GM19351 (cell line): ENCODE results near the gene CUL4A.
"Not testable (repeated sequence)": the region's sequence is repeated elsewhere in the genome, so short reads cannot be mapped to it uniquely, and the experiment has no call there.

Source experiments
- ATAC-seq: cut with Tn5 transposase; IDR thresholded peaks from one replicate; pipeline ENCODE4 v1.9.1; 2021; ENCODE audit warnings: mild to moderate bottlenecking, moderate library complexity; ENCODE audit not compliant: unreplicated experiment

Gene CUL4A

DNA sequence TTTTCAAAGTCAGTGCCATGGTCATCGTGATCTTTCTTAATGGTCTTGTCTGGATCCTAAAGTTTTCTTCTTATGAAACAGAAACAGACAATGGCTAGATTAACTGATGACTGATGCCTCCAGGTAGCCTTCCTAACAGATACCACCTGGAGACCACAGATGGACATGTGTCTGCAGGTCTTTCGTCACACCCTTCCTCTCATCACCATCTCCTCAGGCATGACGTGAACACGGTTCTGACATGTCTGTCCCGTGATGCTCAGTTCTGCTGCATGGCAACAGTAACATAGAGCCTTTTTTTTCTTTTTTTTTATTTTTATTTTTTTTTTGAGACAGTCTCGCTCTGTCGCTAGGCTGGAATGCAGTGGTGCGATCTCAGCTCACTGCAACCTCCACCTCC, 74.5 kb downstream of the CUL4A start:
- ATAC-seq, result no peak

DNA sequence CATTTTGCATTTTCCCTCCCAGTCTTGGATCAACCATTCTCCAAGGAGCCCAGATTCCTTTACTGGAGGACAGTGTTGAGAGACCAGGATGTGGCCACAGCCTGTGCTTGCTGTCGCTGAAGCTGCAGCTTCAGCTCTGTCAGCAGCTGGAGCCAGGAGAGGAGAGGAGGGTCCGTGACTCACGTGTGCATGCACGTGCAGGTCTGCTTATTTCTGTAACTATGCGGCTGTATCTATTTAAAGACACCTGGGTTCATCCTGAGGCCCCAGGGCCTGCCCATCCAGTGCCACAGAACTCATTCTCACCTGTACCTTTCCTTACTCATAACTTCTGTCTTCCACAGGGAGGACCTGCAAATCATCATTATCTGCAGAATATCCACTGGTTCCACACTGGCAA, 79.5 kb downstream of the CUL4A start:
- ATAC-seq, result no peak

GRCh38 chr13:113291129-113291528, 81.7 kb downstream of the CUL4A start:
- no peak for ATAC-seq

- ATAC-seq, result no peak
Measured at GRCh38 chr13:113292021-113292862, 82.8 kb downstream of the CUL4A start.

GRCh38 chr13:113293686-113294085, 84.3 kb downstream of the CUL4A start:
- ATAC-seq, result no peak

GRCh38 chr13:113295776-113296175, 86.4 kb downstream of the CUL4A start:
- ATAC-seq, result no peak

DNA sequence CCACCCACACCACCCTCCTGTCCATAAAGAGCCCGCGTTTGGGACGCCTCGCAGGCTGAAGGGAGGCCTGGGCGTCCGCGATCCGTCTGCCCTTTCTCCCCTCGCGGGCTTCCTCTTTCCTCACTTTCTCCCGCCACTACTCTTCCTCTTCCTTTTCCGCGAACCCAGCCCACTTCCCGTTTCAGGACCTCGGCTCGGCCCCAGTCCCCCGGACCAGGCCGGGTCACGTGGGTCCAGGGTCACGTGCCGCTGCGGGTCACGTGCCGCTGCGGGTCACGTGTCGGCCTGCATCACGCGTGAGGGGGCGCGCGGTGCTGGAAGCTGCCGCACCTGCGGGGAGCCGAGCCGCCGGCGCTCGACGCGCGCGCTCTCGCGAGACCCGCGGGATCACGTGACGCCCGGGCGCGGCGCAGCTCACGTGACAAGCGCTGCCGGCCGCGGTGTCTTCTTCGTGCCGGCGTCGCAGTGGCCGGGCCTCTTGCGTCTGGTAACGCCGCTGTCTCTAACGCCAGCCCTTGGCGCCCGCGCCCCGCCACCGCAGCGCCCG, 87.5 kb downstream of the CUL4A start, which contains the start of gene LAMP1:
Gene LAMP1 (plus strand): TSS at position 417 of the 547 bp plus-strand sequence. CDS start 196 bp downstream, outside the sequence.
- ATAC-seq, result peak; percentile 69

- peak; percentile 30 for ATAC-seq
Measured at GRCh38 chr13:113297370-113298042, 88.1 kb downstream of the CUL4A start.

GRCh38 chr13:113298043-113298945, 88.9 kb downstream of the CUL4A start:
- ATAC-seq, result no peak

GRCh38 chr13:113299951-113300350, 90.5 kb downstream of the CUL4A start:
- ATAC-seq, result peak; percentile 41

- ATAC-seq, result no peak
Measured at GRCh38 chr13:113302986-113303385, 93.6 kb downstream of the CUL4A start.

DNA sequence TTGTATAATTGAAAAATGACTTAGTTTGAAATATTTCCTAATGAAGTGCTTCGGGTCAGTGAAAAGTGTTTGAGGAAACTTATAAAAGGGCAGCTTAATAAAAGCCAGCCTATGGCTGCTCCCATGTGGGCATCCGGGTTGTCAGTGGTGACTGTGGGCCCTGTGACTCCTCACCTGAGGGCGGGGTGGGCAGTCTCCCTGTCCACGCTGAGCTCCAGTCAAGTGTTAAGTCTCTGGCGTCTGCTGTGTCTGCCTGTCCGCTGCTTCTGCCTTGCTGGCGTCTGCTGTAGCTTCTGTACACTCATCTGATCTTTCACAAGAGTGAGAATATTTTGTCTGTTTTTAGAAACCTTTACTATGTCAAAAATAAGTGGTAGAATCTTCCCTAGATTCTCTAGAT, 94.7 kb downstream of the CUL4A start:
- no peak for ATAC-seq

DNA sequence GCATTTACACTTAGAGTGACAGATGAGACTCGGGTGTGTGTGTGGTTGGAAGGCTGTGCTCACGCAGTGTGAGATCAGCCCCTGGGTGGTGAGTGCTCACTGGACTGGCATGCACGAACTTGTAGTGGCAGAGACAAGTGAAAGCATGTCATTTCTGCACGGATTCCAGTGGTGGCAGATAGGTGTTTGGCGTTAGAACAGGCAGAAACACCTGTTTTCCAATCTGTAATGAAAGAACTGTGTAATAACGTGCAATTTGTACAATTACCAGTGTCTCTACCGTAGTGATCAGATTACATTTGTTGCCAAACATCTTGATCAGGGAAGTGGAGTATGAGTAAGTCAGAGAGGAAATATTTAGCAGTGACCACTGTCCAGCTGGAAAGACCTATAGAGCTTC, 95.8 kb downstream of the CUL4A start:
- no peak for ATAC-seq

DNA sequence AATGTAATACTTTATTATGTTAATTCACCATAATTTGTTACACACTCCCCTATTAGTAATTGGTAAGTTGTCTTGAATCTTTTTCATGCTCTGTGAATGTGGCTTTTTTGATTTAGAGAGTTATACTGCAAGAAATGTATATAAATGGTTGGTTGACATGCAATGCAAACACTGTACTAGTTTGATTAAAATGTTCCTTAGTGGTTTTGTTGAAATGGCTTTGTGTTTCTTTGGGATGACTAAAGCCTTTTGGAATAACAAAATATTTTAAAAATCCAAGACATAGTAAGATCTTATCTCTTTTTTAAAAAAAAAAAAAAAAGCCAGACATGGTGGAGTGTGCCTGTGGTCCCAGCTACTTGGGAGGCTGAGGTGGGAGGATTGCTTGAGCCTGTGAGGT, 98.1 kb downstream of the CUL4A start:
- ATAC-seq, result no peak

DNA sequence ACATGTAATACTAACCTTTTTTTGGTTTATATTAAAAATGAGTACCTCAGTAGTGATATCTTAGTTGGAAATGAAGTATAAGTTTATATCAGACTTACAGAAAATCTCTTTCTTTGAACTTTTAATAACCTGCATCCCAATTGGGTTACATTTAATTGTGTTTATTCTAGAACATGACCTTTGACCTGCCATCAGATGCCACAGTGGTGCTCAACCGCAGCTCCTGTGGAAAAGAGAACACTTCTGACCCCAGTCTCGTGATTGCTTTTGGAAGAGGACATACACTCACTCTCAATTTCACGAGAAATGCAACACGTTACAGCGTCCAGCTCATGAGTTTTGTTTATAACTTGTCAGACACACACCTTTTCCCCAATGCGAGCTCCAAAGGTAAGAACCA, 100.1 kb downstream of the CUL4A start:
- no peak for ATAC-seq

GRCh38 chr13:113314112-113314511, 104.7 kb downstream of the CUL4A start:
- not testable (repeated sequence) for ATAC-seq

DNA sequence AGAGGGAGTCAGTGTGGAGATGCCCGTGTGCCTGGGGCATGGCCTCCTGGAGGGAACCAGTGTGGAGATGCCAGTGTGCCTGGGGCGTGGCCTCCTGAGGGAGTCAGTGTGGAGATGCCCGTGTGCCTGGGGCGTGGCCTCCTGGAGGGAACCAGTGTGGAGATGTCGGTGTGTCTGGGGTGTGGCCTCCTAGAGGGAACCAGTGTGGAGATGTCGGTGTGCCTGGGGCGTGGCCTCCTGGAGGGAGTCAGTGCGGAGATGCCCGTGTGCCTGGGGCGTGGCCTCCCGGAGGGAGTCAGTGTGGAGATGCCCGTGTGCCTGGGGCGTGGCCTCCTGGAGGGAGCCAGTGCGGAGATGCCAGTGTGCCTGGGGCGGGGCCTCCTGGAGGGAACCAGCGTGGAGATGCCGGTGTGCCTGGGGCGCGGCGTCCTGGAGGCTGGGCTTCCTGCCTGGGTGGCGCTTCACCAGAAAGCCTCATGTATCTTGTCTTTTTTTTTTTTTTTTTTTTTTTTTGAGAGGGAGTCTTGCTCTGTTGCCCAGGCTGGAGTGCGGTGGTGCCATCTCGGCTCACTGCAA, 105.6 kb downstream of the CUL4A start:
- ATAC-seq, result not testable (repeated sequence)

DNA sequence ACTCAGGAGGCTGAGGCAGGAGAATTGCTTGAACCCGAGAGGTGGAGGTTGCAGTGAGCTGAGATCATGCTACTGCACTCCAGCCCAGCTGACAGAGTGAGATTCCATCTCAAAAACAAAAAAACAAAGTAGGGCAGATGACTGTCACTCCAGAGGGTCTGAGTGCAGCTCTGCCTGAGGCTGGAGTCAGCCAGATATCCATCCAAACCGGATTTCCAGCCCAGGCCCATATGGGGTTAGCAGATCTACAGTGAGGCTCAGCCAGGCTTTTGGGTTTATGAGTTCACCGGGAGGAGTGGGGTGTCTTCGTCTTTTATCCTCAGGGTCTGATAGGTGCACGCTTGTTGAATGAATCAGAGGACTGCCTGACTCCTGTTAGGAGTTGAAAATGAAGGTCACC, 106.6 kb downstream of the CUL4A start:
- no peak for ATAC-seq
